Suprapubic skin (tissue), 4 donors: ENCODE results near the gene EIF5A2.

ENCODE experiments used
- CTCF ChIP-seq, 2 donors: fragments of 200-600 bp in 1 of 2; fragments of 450-650 bp in 1 of 2; sonication (generic) in 1 of 2; IDR thresholded peaks; one replicate each; pipeline ENCODE4 v1.5.1; 2016 to 2019; ENCODE audit warnings: antibody characterized with exemption in 2 of 2, mild to moderate bottlenecking in 1 of 2, moderate library complexity in 1 of 2
- EP300 ChIP-seq: sonication (generic); formaldehyde crosslinking; IDR thresholded peaks from one replicate; pipeline ENCODE4 v1.6.1; 2017; ENCODE audit warnings: antibody characterized with exemption
- POLR2A ChIP-seq, 2 donors: fragments of 450-650 bp; IDR thresholded peaks; one replicate each; pipeline ENCODE4 v1.6.1; 2017; ENCODE audit warnings: antibody characterized with exemption in 2 of 2, mild to moderate bottlenecking in 2 of 2, moderate library complexity in 2 of 2
- POLR2AphosphoS5 ChIP-seq, 3 donors: sonication (generic); formaldehyde crosslinking; IDR thresholded peaks; one replicate each; pipeline ENCODE4 v1.6.1; 2017; ENCODE audit warnings: antibody characterized with exemption in 3 of 3

- TF ChIP-seq CTCF (IDR thresholded peaks at IDR 0.05) (no peak), EP300 (no peak), POLR2AphosphoS5 (IDR thresholded peaks at IDR 0.05) (no peak), POLR2A (IDR thresholded peaks at IDR 0.05) (no peak)
Observed at GRCh38 chr3:170914212-170914611, 5.8 kb upstream of the EIF5A2 start.
